Measurements from ENCODE around the gene RPL32. TPM values are rescaled to one million over a fixed set of nuclear protein-coding genes. Genes with fewer than 3 reads are reported as not detected.

The RPL32 gene
- total RNA-seq, 4 donors from 2014 or later = 784 to 1,554 (median 1,100) TPM

DNA sequence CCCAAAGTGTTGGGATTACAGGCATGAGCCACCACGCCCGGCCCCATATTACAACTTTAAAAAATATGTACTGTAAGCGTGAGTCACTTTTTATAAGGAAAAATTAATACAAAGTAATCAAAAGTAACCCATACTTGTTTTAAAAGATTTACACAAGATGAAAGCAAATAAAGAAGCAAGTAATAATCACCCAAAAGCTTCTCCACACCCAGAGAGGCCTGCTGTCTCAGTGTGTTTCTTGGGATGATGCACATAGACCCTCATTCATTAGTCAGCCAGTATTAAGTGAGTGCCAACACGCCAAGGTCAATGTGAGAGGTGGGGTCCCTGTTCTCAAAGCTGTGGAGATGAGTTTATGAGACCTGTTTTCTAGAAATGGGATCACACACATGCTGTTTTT lies 12.0 kb downstream of the RPL32 start:
- H3K9me3 ChIP-seq = no peaks in the 10 kb centered on the region
- TF ChIP-seq CTCF (IDR thresholded peaks at IDR 0.05) (no peak), EP300 (IDR thresholded peaks at IDR 0.05) (no peak), POLR2A (IDR thresholded peaks at IDR 0.05; ENCODE audit: low read depth) (no peak), POLR2AphosphoS5 (IDR thresholded peaks at IDR 0.05) (no peak)
- intact Hi-C loops (cut with DNase I) = no loop called here
- 95% methylated on average over 4 of the region's 4 CpGs for WGBS
- H3K4me3 ChIP-seq = no peak overlapping the region
- H3K4me1 ChIP-seq = no peaks in the 10 kb centered on the region
- no peak overlapping the region for H3K27ac ChIP-seq (replicated peaks in 1 of 4)
- peaks cover 49 to 99% (median 95%) of the 10 kb centered on the region in 4 donors for H3K36me3 ChIP-seq
- no peak for DNase-seq (ENCODE audit: extremely low spot score)
- no peaks in the 10 kb centered on the region for H3K27me3 ChIP-seq

- H3K4me3 ChIP-seq = no peak overlapping the region
- H3K36me3 ChIP-seq = peaks cover 43 to 95% (median 91%) of the 10 kb centered on the region in 4 donors
- no peaks in the 10 kb centered on the region for H3K4me1 ChIP-seq
- no peak for TF ChIP-seq EP300 (IDR thresholded peaks at IDR 0.05)
- TF ChIP-seq POLR2AphosphoS5 (IDR thresholded peaks at IDR 0.05) = no peak
- TF ChIP-seq CTCF (IDR thresholded peaks at IDR 0.05) = no peak
- TF ChIP-seq POLR2A (IDR thresholded peaks at IDR 0.05; ENCODE audit: low read depth) = no peak
- no peaks in the 10 kb centered on the region for H3K9me3 ChIP-seq
- DNase-seq (ENCODE audit: extremely low spot score) = no peak
- intact Hi-C loops (cut with DNase I) = no loop called here
- H3K27ac ChIP-seq (replicated peaks in 1 of 4) = no peak overlapping the region
- 90% methylated on average over 4 of the region's 4 CpGs for WGBS
- no peaks in the 10 kb centered on the region for H3K27me3 ChIP-seq
Observed at GRCh38 chr3:12828751-12829150, 12.6 kb downstream of the RPL32 start.

GRCh38 chr3:12825156-12825555 lies 16.2 kb downstream of the RPL32 start:
- DNase-seq (ENCODE audit: extremely low spot score) = no peak
- Histone ChIP-seq H3K27ac (replicated peaks in 1 of 4) (no peak overlapping the region), H3K27me3 (no peaks in the 10 kb centered on the region), H3K36me3 (peaks cover 29 to 81% (median 73%) of the 10 kb centered on the region in 4 donors), H3K4me1 (no peaks in the 10 kb centered on the region), H3K4me3 (no peak overlapping the region), H3K9me3 (no peaks in the 10 kb centered on the region)
- intact Hi-C loops (cut with DNase I) = no loop called here
- 88% methylated on average over 8 of the region's 8 CpGs for WGBS
- TF ChIP-seq POLR2AphosphoS5 (IDR thresholded peaks at IDR 0.05) (no peak), POLR2A (IDR thresholded peaks at IDR 0.05; ENCODE audit: low read depth) (no peak), CTCF (IDR thresholded peaks at IDR 0.05) (no peak), EP300 (IDR thresholded peaks at IDR 0.05) (no peak)

DNA sequence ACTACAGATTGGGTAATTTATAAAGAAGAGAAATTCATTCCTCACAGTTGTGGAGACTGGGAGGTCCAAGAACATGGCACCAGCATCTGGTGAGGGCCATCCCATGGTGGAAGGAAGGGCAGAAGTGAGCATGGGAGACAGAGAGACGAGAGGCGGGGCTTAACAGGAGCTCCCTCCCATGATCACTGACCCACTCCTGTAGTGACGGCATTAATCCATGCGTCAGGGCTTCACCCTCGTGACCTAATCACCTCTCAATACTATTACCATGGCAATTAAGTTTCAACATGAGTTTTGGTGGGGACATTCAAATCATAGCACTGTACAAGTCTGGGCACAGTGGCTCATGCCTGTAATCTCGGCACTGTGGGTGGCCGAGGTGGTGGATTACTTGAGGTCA lies 17.1 kb downstream of the RPL32 start:
- DNase-seq (ENCODE audit: extremely low spot score) = no peak

More for the DNA sequence above, 17.1 kb downstream of the RPL32 start:
- Histone ChIP-seq H3K4me3 (no peak overlapping the region), H3K36me3 (peaks cover 22 to 81% (median 73%) of the 10 kb centered on the region in 4 donors), H3K27ac (replicated peaks in 1 of 4) (no peak overlapping the region), H3K9me3 (no peaks in the 10 kb centered on the region), H3K4me1 (no peaks in the 10 kb centered on the region), H3K27me3 (no peaks in the 10 kb centered on the region)
- 97% methylated on average over 7 of the region's 7 CpGs for WGBS
- intact Hi-C loops (cut with DNase I) = no loop called here
- TF ChIP-seq POLR2A (IDR thresholded peaks at IDR 0.05; ENCODE audit: low read depth) = no peak
- no peak for TF ChIP-seq EP300 (IDR thresholded peaks at IDR 0.05)
- TF ChIP-seq POLR2AphosphoS5 (IDR thresholded peaks at IDR 0.05) = no peak
- TF ChIP-seq CTCF (IDR thresholded peaks at IDR 0.05) = no peak

Measured in esophagus muscularis mucosa (tissue), 4 donors.